ENCODE measurements around the gene E2F3. TPM values are rescaled to one million over a fixed set of nuclear protein-coding genes. Genes with fewer than 3 reads are reported as not detected.

Gene E2F3
- total RNA-seq, 4 donors from 2014 or later: 2.9 to 5.6 (median 4.2) TPM

DNA sequence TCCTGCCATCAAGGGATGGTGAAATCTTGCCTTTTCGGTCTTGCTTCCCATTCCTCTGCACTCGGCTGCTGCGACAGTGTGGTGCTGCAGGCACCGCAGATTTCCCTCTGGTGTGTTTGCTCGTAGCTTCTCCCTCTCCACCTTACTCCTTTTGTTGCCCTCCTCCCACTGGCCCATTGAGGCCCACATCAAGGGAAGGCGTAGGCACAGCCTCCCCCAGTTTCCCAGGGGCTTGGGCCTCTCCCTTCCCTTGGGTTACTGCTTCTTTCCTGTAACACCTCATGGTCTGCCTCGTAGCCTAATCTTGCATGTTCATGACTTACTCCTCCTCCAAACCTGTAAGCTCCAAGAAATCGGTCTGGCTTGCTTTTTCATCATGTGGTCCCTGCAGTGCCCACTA, 9.9 kb downstream of the E2F3 start:
- no peaks in the 10 kb centered on the region for H3K27me3 ChIP-seq
- intact Hi-C loops (cut with DNase I): no loop called here
- DNase-seq (ENCODE audit: extremely low spot score): no peak
- 86% methylated on average over 8 of the region's 8 CpGs for WGBS
- H3K4me3 ChIP-seq: no peak overlapping the region
- no peak for TF ChIP-seq POLR2A (IDR thresholded peaks at IDR 0.05; ENCODE audit: low read depth)
- TF ChIP-seq EP300 (IDR thresholded peaks at IDR 0.05): no peak
- no peak for TF ChIP-seq POLR2AphosphoS5 (IDR thresholded peaks at IDR 0.05)
- no peak for TF ChIP-seq CTCF (IDR thresholded peaks at IDR 0.05)
- H3K4me1 ChIP-seq: peaks cover 0 to 4% (median 0%) of the 10 kb centered on the region in 4 donors
- H3K9me3 ChIP-seq: no peaks in the 10 kb centered on the region
- H3K27ac ChIP-seq (replicated peaks in 1 of 4): no peak overlapping the region
- no peaks in the 10 kb centered on the region for H3K36me3 ChIP-seq

- Histone ChIP-seq H3K9me3 (no peaks in the 10 kb centered on the region), H3K36me3 (no peaks in the 10 kb centered on the region), H3K27me3 (no peaks in the 10 kb centered on the region), H3K4me1 (peaks cover 0 to 4% (median 0%) of the 10 kb centered on the region in 4 donors), H3K4me3 (no peak overlapping the region), H3K27ac (replicated peaks in 1 of 4) (no peak overlapping the region)
- WGBS: 98% methylated on average over 12 of the region's 12 CpGs
- no peak for TF ChIP-seq POLR2AphosphoS5 (IDR thresholded peaks at IDR 0.05)
- TF ChIP-seq CTCF (IDR thresholded peaks at IDR 0.05): no peak
- TF ChIP-seq EP300 (IDR thresholded peaks at IDR 0.05): no peak
- no peak for TF ChIP-seq POLR2A (IDR thresholded peaks at IDR 0.05; ENCODE audit: low read depth)
- peak; percentile 60 for DNase-seq (ENCODE audit: extremely low spot score)
- intact Hi-C loops (cut with DNase I): no loop called here
Measured at GRCh38 chr6:20411953-20412681, 10.4 kb downstream of the E2F3 start.

GRCh38 chr6:20412682-20413073, 11.0 kb downstream of the E2F3 start:
- Histone ChIP-seq H3K9me3 (no peaks in the 10 kb centered on the region), H3K36me3 (no peaks in the 10 kb centered on the region), H3K4me1 (peaks cover 0 to 4% (median 0%) of the 10 kb centered on the region in 4 donors), H3K4me3 (no peak overlapping the region), H3K27me3 (no peaks in the 10 kb centered on the region), H3K27ac (replicated peaks in 1 of 4) (no peak overlapping the region)
- TF ChIP-seq CTCF (IDR thresholded peaks at IDR 0.05): no peak
- TF ChIP-seq EP300 (IDR thresholded peaks at IDR 0.05): no peak
- TF ChIP-seq POLR2A (IDR thresholded peaks at IDR 0.05; ENCODE audit: low read depth): no peak
- no peak for TF ChIP-seq POLR2AphosphoS5 (IDR thresholded peaks at IDR 0.05)
- WGBS: 92% methylated on average over 2 of the region's 5 CpGs
- intact Hi-C loops (cut with DNase I): no loop called here
- peak; percentile 12 for DNase-seq (ENCODE audit: extremely low spot score)

GRCh38 chr6:20413826-20414225, 12.1 kb downstream of the E2F3 start:
- no peak for TF ChIP-seq CTCF (IDR thresholded peaks at IDR 0.05)
- DNase-seq (ENCODE audit: extremely low spot score): peak; percentile 79
- peaks cover 0 to 4% (median 0%) of the 10 kb centered on the region in 4 donors for H3K4me1 ChIP-seq
- intact Hi-C loops (cut with DNase I): no loop called here
- H3K9me3 ChIP-seq: no peaks in the 10 kb centered on the region
- 83% methylated on average over 3 of the region's 3 CpGs for WGBS
- no peaks in the 10 kb centered on the region for H3K36me3 ChIP-seq
- no peak overlapping the region for H3K4me3 ChIP-seq
- no peak overlapping the region for H3K27ac ChIP-seq (replicated peaks in 1 of 4)
- H3K27me3 ChIP-seq: no peaks in the 10 kb centered on the region

GRCh38 chr6:20414711-20415110, 13.0 kb downstream of the E2F3 start:
- H3K27me3 ChIP-seq: no peaks in the 10 kb centered on the region
- H3K27ac ChIP-seq (replicated peaks in 1 of 4): no peak overlapping the region
- intact Hi-C loops (cut with DNase I): no loop called here
- H3K4me3 ChIP-seq: no peak overlapping the region
- no peaks in the 10 kb centered on the region for H3K36me3 ChIP-seq
- no peak for TF ChIP-seq POLR2AphosphoS5 (IDR thresholded peaks at IDR 0.05)
- no peak for TF ChIP-seq CTCF (IDR thresholded peaks at IDR 0.05)
- no peaks in the 10 kb centered on the region for H3K9me3 ChIP-seq
- 96% methylated on average over 8 of the region's 8 CpGs for WGBS
- peak; percentile 80 for DNase-seq (ENCODE audit: extremely low spot score)
- peaks cover 0 to under 1% (median 0%) of the 10 kb centered on the region in 4 donors for H3K4me1 ChIP-seq

Measured in esophagus muscularis mucosa (tissue), 4 donors.